ENCODE results near the gene LAYN. TPM values are rescaled to one million over a fixed set of nuclear protein-coding genes. Genes with fewer than 3 reads are reported as not detected.
A peak's percentile ranks its signal among the peaks of the same experiment; 100 is the strongest.

Gene LAYN
- total and polyA plus RNA-seq, 9 of the 15 experiments (the other 6 are each of a cell fraction or from before 2014, with no cell fraction given), result not detected

GRCh38 chr11:111601979-111602864, 61.7 kb downstream of the LAYN start, which contains the start of gene SIK2 (continued):
- TF ChIP-seq ATF2 (CRISPR knock-in tag; IDR thresholded peaks at IDR 0.05), result no peak
- TF ChIP-seq CBX1 (IDR thresholded peaks at IDR 0.05; ENCODE audit: low read depth), result no peak
- peak; percentile 97 for TF ChIP-seq ZBTB7A (IDR thresholded peaks at IDR 0.05; ENCODE audit: borderline replicate concordance, control insufficient read depth, low read depth, low read length)
- TF ChIP-seq KLF13 (tag; IDR thresholded peaks at IDR 0.05; ENCODE audit: borderline replicate concordance, low read depth), result peak; percentile 96; the same call in 1 of the 2 replicates
- peak; percentile 46; the same call in 1 of the 2 replicates for TF ChIP-seq SMAD4 (CRISPR knock-in tag; conservative IDR thresholded peaks at IDR 0.05)
- no peak for TF ChIP-seq BRF2 (IDR thresholded peaks at IDR 0.05; ENCODE audit: borderline replicate concordance, insufficient read depth, insufficient read length)
- TF ChIP-seq ZKSCAN3 (CRISPR knock-in tag; IDR thresholded peaks at IDR 0.05), result no peak
- no peak for TF ChIP-seq EHMT2 (IDR thresholded peaks at IDR 0.05)
- peak; percentile 38; the same call in 1 of the 2 replicates for TF ChIP-seq JUND (IDR thresholded peaks at IDR 0.05; ENCODE audit: borderline replicate concordance, low read depth, low read length)
- TF ChIP-seq JUND (tag; IDR thresholded peaks at IDR 0.05; ENCODE audit: borderline replicate concordance, low read depth, low read length), result peak; percentile 45; the same call in 1 of the 3 replicates
- TF ChIP-seq ILF3 (IDR thresholded peaks at IDR 0.05; ENCODE audit: borderline replicate concordance), result no peak
- TF ChIP-seq ZNF699 (CRISPR knock-in tag; IDR thresholded peaks at IDR 0.05; ENCODE audit: insufficient replicate concordance), result no peak
- no peak for TF ChIP-seq ZMIZ1 (IDR thresholded peaks at IDR 0.05; ENCODE audit: low read depth in 2 of 2, low read length in 2 of 2)
- peak; percentile 50 to 66; a peak in 3 of 4 replicates for TF ChIP-seq NRF1 (conservative IDR thresholded peaks at IDR 0.05 in 1 of 2, IDR thresholded peaks at IDR 0.05 in 1 of 2)
- TF ChIP-seq ZBTB11 (CRISPR knock-in tag; IDR thresholded peaks at IDR 0.05), result no peak; a peak in 1 of 6 replicates

All from K562 (cell line).